ENCODE measurements around the gene NFIC. TPM values are rescaled to one million over a fixed set of nuclear protein-coding genes. Genes with fewer than 3 reads are reported as not detected.

NFIC gene
- polyA plus RNA-seq, 1 donor from 2014 or later: 0.24 TPM

GRCh38 chr19:3373971-3374368 lies 7.6 kb downstream of the NFIC start:
- no peaks in the 10 kb centered on the region for H3K9me2 ChIP-seq (ENCODE audit: insufficient read depth, low read length)
- H3F3A ChIP-seq (ENCODE audit: insufficient read depth, low read length, poor library complexity, severe bottlenecking): no peaks in the 10 kb centered on the region
- no peak overlapping the region for H3K9ac ChIP-seq (ENCODE audit: low read length)
- no peak overlapping the region for H3K27ac ChIP-seq (ENCODE audit: low read length)
- no peaks in the 10 kb centered on the region for H3K36me3 ChIP-seq (ENCODE audit: insufficient read depth, low read length)
- no peaks in the 10 kb centered on the region for H3K79me2 ChIP-seq (replicated peaks; ENCODE audit: insufficient read depth, low read length)
- H3K4me3 ChIP-seq (ENCODE audit: low read length): no peak overlapping the region
- no peak for TF ChIP-seq EP300 (conservative IDR thresholded peaks at IDR 0.05; ENCODE audit: poor library complexity, severe bottlenecking)
- no peak for TF ChIP-seq POLR2AphosphoS5 (IDR thresholded peaks at IDR 0.05)
- TF ChIP-seq RAD21 (conservative IDR thresholded peaks at IDR 0.05): no peak
- no peak for TF ChIP-seq EZH2 (IDR thresholded peaks at IDR 0.05; ENCODE audit: borderline replicate concordance, insufficient read depth, low read length, poor library complexity, severe bottlenecking)
- no peak for TF ChIP-seq TAF1 (IDR thresholded peaks at IDR 0.05; ENCODE audit: low read depth)
- TF ChIP-seq CTCF (IDR thresholded peaks at IDR 0.05; ENCODE audit: poor library complexity, severe bottlenecking): no peak
- no peak for TF ChIP-seq MXI1 (conservative IDR thresholded peaks at IDR 0.05; ENCODE audit: poor library complexity, severe bottlenecking)
- TF ChIP-seq, protein P1, sequence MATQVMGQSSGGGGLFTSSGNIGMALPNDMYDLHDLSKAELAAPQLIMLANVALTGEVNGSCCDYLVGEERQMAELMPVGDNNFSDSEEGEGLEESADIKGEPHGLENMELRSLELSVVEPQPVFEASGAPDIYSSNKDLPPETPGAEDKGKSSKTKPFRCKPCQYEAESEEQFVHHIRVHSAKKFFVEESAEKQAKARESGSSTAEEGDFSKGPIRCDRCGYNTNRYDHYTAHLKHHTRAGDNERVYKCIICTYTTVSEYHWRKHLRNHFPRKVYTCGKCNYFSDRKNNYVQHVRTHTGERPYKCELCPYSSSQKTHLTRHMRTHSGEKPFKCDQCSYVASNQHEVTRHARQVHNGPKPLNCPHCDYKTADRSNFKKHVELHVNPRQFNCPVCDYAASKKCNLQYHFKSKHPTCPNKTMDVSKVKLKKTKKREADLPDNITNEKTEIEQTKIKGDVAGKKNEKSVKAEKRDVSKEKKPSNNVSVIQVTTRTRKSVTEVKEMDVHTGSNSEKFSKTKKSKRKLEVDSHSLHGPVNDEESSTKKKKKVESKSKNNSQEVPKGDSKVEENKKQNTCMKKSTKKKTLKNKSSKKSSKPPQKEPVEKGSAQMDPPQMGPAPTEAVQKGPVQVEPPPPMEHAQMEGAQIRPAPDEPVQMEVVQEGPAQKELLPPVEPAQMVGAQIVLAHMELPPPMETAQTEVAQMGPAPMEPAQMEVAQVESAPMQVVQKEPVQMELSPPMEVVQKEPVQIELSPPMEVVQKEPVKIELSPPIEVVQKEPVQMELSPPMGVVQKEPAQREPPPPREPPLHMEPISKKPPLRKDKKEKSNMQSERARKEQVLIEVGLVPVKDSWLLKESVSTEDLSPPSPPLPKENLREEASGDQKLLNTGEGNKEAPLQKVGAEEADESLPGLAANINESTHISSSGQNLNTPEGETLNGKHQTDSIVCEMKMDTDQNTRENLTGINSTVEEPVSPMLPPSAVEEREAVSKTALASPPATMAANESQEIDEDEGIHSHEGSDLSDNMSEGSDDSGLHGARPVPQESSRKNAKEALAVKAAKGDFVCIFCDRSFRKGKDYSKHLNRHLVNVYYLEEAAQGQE (IDR thresholded peaks at IDR 0.05; ENCODE audit: borderline replicate concordance): no peak
- no peak for TF ChIP-seq SMC3 (conservative IDR thresholded peaks at IDR 0.05; ENCODE audit: poor library complexity)
- H2AFZ ChIP-seq (ENCODE audit: low read depth, low read length): no peak overlapping the region
- no peak overlapping the region for H3K4me2 ChIP-seq (ENCODE audit: low read length)
- H4K20me1 ChIP-seq (ENCODE audit: insufficient read depth): peaks cover 9% of the 10 kb centered on the region
- H3K27me3 ChIP-seq (ENCODE audit: insufficient read depth, low read depth, low read length): peaks cover 27% of the 10 kb centered on the region
- no peaks in the 10 kb centered on the region for H3K9me3 ChIP-seq (ENCODE audit: low read length)

DNA sequence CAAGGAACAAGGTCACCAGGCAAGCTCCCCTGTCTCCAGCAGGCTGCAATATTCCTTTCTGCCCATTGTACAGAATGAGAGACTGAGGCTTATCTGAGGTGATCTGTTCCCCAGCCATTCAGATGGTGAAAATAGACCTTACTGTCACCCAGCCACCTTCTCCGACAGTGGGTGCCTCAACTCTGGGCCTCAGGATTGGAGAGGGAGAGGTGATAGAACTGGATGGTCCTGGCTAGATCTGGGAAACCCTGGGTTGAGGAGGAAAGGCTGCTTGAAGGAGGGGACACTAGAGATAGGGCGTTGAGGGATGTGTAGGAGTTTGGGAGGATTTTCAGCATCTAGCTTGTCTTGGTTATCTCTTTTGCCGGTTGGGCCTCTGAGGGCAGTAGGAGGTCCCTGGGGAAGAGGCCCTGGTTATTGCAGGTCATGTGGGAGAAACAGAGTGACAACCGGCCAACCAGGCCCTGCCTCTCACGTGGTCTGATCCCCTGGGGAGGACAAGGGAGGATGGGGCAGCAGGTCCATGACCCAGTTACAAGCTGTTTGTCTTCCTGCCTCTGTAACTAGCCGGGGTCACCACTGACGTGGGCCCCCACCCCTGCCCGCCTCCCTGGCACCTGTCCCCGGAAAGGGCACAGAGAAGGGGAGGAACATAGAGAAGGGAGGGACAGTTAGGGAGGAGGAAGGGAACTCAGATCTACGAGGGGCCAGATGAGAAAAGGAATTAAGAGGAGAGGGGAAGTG lies 8.2 kb downstream of the NFIC start:
- H3K36me3 ChIP-seq (ENCODE audit: insufficient read depth, low read length): no peaks in the 10 kb centered on the region
- H3K79me2 ChIP-seq (replicated peaks; ENCODE audit: insufficient read depth, low read length): no peaks in the 10 kb centered on the region
- H3K4me3 ChIP-seq (ENCODE audit: low read length): no peak overlapping the region
- no peak overlapping the region for H3K9ac ChIP-seq (ENCODE audit: low read length)
- no peak overlapping the region for H2AFZ ChIP-seq (ENCODE audit: low read depth, low read length)
- no peaks in the 10 kb centered on the region for H3K9me3 ChIP-seq (ENCODE audit: low read length)
- peaks cover 21% of the 10 kb centered on the region for H3K27me3 ChIP-seq (ENCODE audit: insufficient read depth, low read depth, low read length)
- H3K9me2 ChIP-seq (ENCODE audit: insufficient read depth, low read length): no peaks in the 10 kb centered on the region
- no peak for TF ChIP-seq MXI1 (conservative IDR thresholded peaks at IDR 0.05; ENCODE audit: poor library complexity, severe bottlenecking)
- TF ChIP-seq POLR2AphosphoS5 (IDR thresholded peaks at IDR 0.05): no peak
- no peak for TF ChIP-seq SMC3 (conservative IDR thresholded peaks at IDR 0.05; ENCODE audit: poor library complexity)
- no peak for TF ChIP-seq EZH2 (IDR thresholded peaks at IDR 0.05; ENCODE audit: borderline replicate concordance, insufficient read depth, low read length, poor library complexity, severe bottlenecking)
- TF ChIP-seq, protein P1 (IDR thresholded peaks at IDR 0.05; ENCODE audit: borderline replicate concordance): no peak
- no peak for TF ChIP-seq CTCF (IDR thresholded peaks at IDR 0.05; ENCODE audit: poor library complexity, severe bottlenecking)
- TF ChIP-seq TAF1 (IDR thresholded peaks at IDR 0.05; ENCODE audit: low read depth): no peak
- no peak for TF ChIP-seq RAD21 (conservative IDR thresholded peaks at IDR 0.05)
- TF ChIP-seq EP300 (conservative IDR thresholded peaks at IDR 0.05; ENCODE audit: poor library complexity, severe bottlenecking): no peak
- H3K4me2 ChIP-seq (ENCODE audit: low read length): no peak overlapping the region
- H3K27ac ChIP-seq (ENCODE audit: low read length): no peak overlapping the region
- H3F3A ChIP-seq (ENCODE audit: insufficient read depth, low read length, poor library complexity, severe bottlenecking): no peaks in the 10 kb centered on the region
- H4K20me1 ChIP-seq (ENCODE audit: insufficient read depth): peaks cover 7% of the 10 kb centered on the region
